ENCODE data around the gene LRP1.

LRP1 gene

DNA sequence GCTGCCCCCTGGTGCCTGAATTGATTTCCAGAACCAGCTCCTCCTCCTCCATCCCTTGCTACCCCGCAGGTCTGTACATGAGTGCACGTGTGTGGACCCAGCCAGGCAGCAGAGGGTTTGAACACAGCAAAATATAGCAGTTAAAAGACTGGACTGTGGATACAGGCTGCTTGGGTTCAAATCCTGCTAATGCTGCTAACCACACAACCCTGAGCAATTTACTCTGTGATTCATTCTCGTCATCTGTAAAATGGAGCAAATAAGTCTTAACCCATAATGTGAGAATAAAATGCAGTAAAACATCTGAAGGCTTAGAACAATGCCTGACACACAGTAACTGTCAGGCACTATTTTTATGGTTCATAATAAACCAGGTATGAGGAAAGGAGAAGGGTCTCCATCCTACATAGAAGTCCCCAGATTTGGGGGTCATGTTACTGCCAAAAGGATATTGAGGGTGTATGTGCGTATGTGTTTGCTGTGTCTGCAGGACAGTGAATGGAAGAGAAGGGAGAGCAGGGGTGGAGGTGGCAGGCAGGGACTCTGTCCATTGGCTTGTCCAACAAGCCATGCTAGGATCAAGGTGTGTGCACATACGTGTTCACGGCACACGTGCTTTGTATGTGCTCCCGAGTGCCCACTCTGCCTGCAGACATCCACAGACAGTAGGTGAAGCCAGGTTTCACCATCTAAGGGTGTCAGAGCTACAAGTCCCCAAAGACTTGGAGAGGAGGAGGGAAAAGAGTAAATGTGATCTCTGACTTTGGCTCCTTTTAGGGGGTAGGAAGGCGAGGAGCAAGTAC is 15.6 kb upstream of the LRP1 start:
- Histone ChIP-seq H3K4me2 (ENCODE audit: low read length) (peak overlapping the region; percentile 92), H3K36me3 (ENCODE audit: control insufficient read depth, low read length) (peaks cover 30% of the 10 kb centered on the region), H3K4me1 (ENCODE audit: control insufficient read depth, low read length) (peaks cover 39% of the 10 kb centered on the region), H3K79me2 (ENCODE audit: control insufficient read depth, low read length) (peaks cover 43% of the 10 kb centered on the region), H3K9me3 (ENCODE audit: control insufficient read depth, insufficient read depth, low read length) (no peaks in the 10 kb centered on the region), H3K27ac (ENCODE audit: low read depth, low read length) (peak overlapping the region; percentile 90; the same call in 1 of the 2 replicates), H3K4me3 (ENCODE audit: low read length) (peak overlapping the region; percentile 83), H4K20me1 (ENCODE audit: control insufficient read depth, insufficient read depth, low read depth, low read length) (peaks cover 18% of the 10 kb centered on the region; the same call in 1 of the 2 replicates), H3K9me2 (replicated peaks; ENCODE audit: control insufficient read depth, low read length) (no peaks in the 10 kb centered on the region), H3K27me3 (ENCODE audit: control insufficient read depth, low read length) (no peaks in the 10 kb centered on the region), H3F3A (ENCODE audit: control insufficient read depth, insufficient read depth) (no peaks in the 10 kb centered on the region)
- TF ChIP-seq CTCF (IDR thresholded peaks at IDR 0.05; ENCODE audit: low read depth, low read length, poor library complexity, severe bottlenecking) (peak; percentile 92), EZH2phosphoT487 (IDR thresholded peaks at IDR 0.05; ENCODE audit: borderline replicate concordance, low read length) (no peak)

- Histone ChIP-seq H3F3A (ENCODE audit: control insufficient read depth, insufficient read depth) (no peaks in the 10 kb centered on the region), H3K36me3 (ENCODE audit: control insufficient read depth, low read length) (no peaks in the 10 kb centered on the region), H3K27ac (ENCODE audit: low read depth, low read length) (no peak overlapping the region), H3K27me3 (ENCODE audit: control insufficient read depth, low read length) (no peaks in the 10 kb centered on the region), H3K9me2 (replicated peaks; ENCODE audit: control insufficient read depth, low read length) (no peaks in the 10 kb centered on the region), H3K4me2 (ENCODE audit: low read length) (no peak overlapping the region), H3K9me3 (ENCODE audit: control insufficient read depth, insufficient read depth, low read length) (no peaks in the 10 kb centered on the region), H3K4me1 (ENCODE audit: control insufficient read depth, low read length) (peaks cover 28% of the 10 kb centered on the region), H3K4me3 (ENCODE audit: low read length) (no peak overlapping the region), H4K20me1 (ENCODE audit: control insufficient read depth, insufficient read depth, low read depth, low read length) (no peaks in the 10 kb centered on the region), H3K79me2 (ENCODE audit: control insufficient read depth, low read length) (peaks cover 3% of the 10 kb centered on the region)
- no peak for TF ChIP-seq EZH2phosphoT487 (IDR thresholded peaks at IDR 0.05; ENCODE audit: borderline replicate concordance, low read length)
- TF ChIP-seq CTCF (IDR thresholded peaks at IDR 0.05; ENCODE audit: low read depth, low read length, poor library complexity, severe bottlenecking), result no peak
Observed at GRCh38 chr12:57116580-57117281, 11.6 kb upstream of the LRP1 start.

DNA sequence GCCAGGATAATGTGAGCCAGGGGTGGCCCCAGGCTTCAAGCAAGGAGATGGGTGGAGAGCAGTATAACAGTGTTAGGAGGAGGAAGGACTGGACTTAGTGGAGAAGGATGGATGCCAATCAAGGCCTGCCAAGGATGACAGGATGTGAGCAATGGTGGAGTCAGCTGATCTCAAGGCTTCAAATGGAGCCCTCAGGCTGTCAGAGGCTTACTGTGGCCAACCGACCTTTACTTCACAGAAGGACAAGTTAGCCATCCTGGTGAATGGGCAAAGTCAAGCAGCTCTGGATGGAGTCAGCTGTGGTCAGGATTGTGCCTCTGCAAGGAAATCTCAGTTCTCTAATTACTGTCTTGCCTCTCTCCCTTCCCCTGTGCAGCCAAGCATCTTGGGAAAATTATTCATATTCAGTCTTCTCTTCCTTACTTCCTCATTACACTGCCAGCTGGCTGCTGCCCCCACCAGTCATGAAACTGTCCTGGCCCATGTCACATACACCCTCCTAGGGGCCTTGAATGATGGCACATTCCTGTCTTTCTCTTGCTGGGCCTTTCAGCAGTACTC is 9.5 kb upstream of the LRP1 start:
- Histone ChIP-seq H3K36me3 (ENCODE audit: control insufficient read depth, low read length) (no peaks in the 10 kb centered on the region), H3K4me3 (ENCODE audit: low read length) (peak overlapping the region; percentile 37), H3K9me2 (replicated peaks; ENCODE audit: control insufficient read depth, low read length) (no peaks in the 10 kb centered on the region), H3K4me1 (ENCODE audit: control insufficient read depth, low read length) (peaks cover 16% of the 10 kb centered on the region), H3K27ac (ENCODE audit: low read depth, low read length) (0 out of 2 replicates have a peak overlapping the region, but pooled peaks have one; percentile 10), H3K27me3 (ENCODE audit: control insufficient read depth, low read length) (no peaks in the 10 kb centered on the region), H3F3A (ENCODE audit: control insufficient read depth, insufficient read depth) (no peaks in the 10 kb centered on the region), H3K79me2 (ENCODE audit: control insufficient read depth, low read length) (no peaks in the 10 kb centered on the region), H4K20me1 (ENCODE audit: control insufficient read depth, insufficient read depth, low read depth, low read length) (no peaks in the 10 kb centered on the region), H3K9me3 (ENCODE audit: control insufficient read depth, insufficient read depth, low read length) (peaks cover 3% of the 10 kb centered on the region; the same call in 1 of the 2 replicates), H3K4me2 (ENCODE audit: low read length) (peak overlapping the region; percentile 46)
- TF ChIP-seq EZH2phosphoT487 (IDR thresholded peaks at IDR 0.05; ENCODE audit: borderline replicate concordance, low read length) (no peak), CTCF (IDR thresholded peaks at IDR 0.05; ENCODE audit: low read depth, low read length, poor library complexity, severe bottlenecking) (peak; percentile 37)

Data from DOHH2 (cell line).